Measurements from ENCODE around the gene GCHFR. TPM values are rescaled to one million over a fixed set of nuclear protein-coding genes. Genes with fewer than 3 reads are reported as not detected.

The GCHFR gene
- total RNA-seq, 1 donor from 2014 or later: 12.4 TPM

DNA sequence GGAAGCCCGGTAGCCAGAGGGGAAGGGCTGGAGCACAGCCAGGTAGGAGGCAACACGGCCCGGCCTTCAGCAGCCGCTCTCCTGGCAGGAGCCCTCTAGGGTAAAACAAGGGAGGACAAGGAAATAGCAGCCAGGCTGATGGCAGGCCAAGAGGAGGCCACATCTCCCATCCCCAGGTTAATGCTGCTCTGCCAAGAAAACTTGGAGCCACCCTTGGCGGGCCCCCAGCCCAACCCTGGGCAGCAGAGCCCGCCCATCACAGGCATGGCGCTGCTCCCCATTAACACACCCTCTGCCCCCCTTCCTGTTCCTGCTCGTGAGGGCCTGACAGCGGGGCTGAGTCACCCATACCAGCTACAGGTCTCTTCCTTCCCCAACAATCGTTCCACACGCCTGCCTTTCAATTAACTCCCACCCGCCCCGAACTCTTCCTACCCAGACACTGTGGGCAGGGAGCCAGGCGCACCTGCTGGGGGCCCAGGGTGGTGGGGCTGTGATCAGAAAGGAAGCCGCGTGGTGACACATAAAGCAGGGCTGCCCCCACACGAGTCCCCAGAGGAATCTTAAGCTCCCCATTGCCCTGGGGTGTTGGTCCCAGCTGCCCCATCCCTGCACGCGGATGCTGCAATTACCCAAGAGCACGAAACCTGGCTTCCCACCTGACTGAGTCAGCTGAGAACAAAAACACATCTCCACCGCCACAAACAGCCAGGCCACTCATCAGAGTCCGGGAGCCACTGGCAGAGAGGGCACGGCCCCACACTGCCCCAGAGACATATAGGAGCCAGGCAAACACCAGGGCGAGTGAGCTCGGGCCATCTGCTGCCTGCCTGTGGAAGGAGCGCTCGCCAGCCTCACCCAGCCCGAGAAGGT is 5.6 kb downstream of the GCHFR start, which contains the start of gene C15orf62:
C15orf62 (plus strand) TSS at position 707 of the 873 bp plus-strand sequence. CDS start 516 bp downstream, outside the sequence.
- no peaks in the 10 kb centered on the region for H3K27me3 ChIP-seq (ENCODE audit: control insufficient read depth, insufficient read depth, low read length)
- FAIRE-seq: no peak
- DNase-seq (ENCODE audit: low read depth): peak; percentile 84
- peak within 1 kb of the TSS; percentile 13 for H3K4me3 ChIP-seq (ENCODE audit: low read depth, low read length)
- H3K36me3 ChIP-seq (ENCODE audit: control insufficient read depth, insufficient read depth, low read length): peaks cover 13% of the 10 kb centered on the region
- TF ChIP-seq, protein P1, sequence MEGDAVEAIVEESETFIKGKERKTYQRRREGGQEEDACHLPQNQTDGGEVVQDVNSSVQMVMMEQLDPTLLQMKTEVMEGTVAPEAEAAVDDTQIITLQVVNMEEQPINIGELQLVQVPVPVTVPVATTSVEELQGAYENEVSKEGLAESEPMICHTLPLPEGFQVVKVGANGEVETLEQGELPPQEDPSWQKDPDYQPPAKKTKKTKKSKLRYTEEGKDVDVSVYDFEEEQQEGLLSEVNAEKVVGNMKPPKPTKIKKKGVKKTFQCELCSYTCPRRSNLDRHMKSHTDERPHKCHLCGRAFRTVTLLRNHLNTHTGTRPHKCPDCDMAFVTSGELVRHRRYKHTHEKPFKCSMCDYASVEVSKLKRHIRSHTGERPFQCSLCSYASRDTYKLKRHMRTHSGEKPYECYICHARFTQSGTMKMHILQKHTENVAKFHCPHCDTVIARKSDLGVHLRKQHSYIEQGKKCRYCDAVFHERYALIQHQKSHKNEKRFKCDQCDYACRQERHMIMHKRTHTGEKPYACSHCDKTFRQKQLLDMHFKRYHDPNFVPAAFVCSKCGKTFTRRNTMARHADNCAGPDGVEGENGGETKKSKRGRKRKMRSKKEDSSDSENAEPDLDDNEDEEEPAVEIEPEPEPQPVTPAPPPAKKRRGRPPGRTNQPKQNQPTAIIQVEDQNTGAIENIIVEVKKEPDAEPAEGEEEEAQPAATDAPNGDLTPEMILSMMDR (IDR thresholded peaks at IDR 0.05; ENCODE audit: insufficient read depth, low read length, severe bottlenecking): no peak

DNA sequence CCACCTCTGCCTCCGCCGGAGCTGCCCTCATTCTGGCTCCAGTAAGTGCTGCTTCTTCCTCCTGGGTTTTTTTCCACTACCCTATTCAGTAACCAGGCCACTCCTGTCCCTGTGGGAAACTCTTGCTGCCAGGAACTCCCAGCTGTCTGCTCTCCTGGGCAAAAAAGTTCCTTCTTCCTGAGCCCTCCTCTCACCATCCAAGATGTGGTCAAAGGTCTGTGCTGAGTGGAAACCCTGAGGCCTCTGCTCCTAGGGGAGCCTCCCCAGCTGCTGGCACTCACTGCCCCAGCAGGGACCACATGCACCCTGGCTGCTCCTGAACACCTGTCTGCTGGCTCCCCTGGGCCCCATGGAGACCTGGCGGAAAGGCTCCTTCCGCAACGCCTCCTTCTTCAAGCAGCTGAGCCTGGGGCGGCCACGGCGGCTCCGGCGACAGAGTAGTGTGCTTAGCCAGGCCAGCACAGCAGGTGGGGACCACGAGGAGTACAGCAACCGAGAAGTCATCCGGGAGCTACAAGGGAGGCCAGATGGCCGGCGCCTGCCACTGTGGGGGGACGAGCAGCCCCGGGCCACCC is 6.4 kb downstream of the GCHFR start:
- no peak for DNase-seq (ENCODE audit: low read depth)
- H3K27me3 ChIP-seq (ENCODE audit: control insufficient read depth, insufficient read depth, low read length): no peaks in the 10 kb centered on the region
- H3K36me3 ChIP-seq (ENCODE audit: control insufficient read depth, insufficient read depth, low read length): peaks cover 17% of the 10 kb centered on the region
- TF ChIP-seq, protein P1 (IDR thresholded peaks at IDR 0.05; ENCODE audit: insufficient read depth, low read length, severe bottlenecking): no peak
- FAIRE-seq: no peak
- H3K4me3 ChIP-seq (ENCODE audit: low read depth, low read length): peak overlapping the region; percentile 13

DNA sequence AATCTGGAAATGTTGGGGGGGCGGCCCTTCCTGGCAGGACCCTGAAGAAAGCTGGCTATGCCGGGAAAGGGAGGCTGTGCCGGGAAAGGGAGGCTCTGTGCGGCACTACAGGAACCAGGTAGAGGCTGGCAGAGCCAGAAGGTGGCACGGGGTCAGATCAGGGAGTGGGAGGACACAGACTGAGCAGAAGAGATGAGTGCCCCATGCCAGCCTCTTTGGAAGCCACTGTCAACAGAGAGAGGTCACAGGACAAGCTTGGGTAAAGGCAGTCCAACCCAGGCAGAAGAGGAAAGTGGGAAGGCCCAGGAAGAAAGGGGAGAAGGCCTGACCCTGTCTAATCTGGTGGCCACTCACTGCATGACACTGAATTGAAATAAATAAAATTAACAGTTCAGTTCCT is 7.4 kb downstream of the GCHFR start:
- Histone ChIP-seq H3K27me3 (ENCODE audit: control insufficient read depth, insufficient read depth, low read length) (no peaks in the 10 kb centered on the region), H3K36me3 (ENCODE audit: control insufficient read depth, insufficient read depth, low read length) (peaks cover 24% of the 10 kb centered on the region), H3K4me3 (ENCODE audit: low read depth, low read length) (no peak overlapping the region)
- FAIRE-seq (no peak), DNase-seq (ENCODE audit: low read depth) (no peak)
- TF ChIP-seq, protein P1 (IDR thresholded peaks at IDR 0.05; ENCODE audit: insufficient read depth, low read length, severe bottlenecking): no peak

DNA sequence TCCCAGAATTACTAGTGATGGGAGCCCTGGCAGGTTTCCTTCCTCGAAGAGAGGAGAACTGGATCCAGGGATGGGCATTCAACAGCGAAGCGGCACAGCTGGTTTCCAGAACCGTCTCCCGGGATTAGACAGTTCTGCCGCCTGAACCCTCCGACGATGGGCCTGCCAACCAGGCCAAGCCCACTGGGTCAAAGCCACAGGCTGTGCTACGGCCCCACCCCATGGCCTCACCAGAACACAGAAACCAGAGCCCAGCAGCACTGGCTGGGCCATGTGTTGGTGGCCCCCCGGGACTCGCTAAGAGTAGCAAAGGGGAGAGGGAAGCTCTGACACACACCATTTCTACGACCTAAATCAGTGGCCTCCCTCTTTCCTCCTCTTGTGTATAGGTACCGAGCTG is 8.1 kb downstream of the GCHFR start:
- FAIRE-seq: no peak
- no peak overlapping the region for H3K4me3 ChIP-seq (ENCODE audit: low read depth, low read length)
- DNase-seq (ENCODE audit: low read depth): no peak
- TF ChIP-seq, protein P1 (IDR thresholded peaks at IDR 0.05; ENCODE audit: insufficient read depth, low read length, severe bottlenecking): no peak
- H3K27me3 ChIP-seq (ENCODE audit: control insufficient read depth, insufficient read depth, low read length): no peaks in the 10 kb centered on the region
- peaks cover 24% of the 10 kb centered on the region for H3K36me3 ChIP-seq (ENCODE audit: control insufficient read depth, insufficient read depth, low read length)

DNA sequence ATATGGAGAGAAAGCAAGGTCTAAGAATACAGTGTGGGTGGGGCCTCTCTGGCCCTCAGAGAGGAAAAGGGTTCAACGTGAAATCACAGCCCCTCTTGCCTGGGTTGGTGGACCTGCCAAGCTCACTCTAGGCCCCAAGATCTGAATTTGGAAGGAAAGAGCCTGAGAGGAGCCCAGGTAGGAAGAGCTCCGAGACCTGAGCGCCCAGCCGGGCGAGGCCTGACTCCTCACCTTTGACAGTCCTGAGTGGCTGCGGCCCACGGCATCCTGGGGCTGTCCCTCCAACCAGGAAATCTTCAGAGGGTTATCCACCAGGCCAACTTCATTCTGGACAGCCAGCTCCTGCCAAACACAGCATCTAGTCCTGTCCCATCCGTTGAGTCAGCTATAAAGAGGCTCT is 9.6 kb downstream of the GCHFR start:
- TF ChIP-seq, protein P1 (IDR thresholded peaks at IDR 0.05; ENCODE audit: insufficient read depth, low read length, severe bottlenecking): no peak
- Histone ChIP-seq H3K4me3 (ENCODE audit: low read depth, low read length) (no peak overlapping the region), H3K36me3 (ENCODE audit: control insufficient read depth, insufficient read depth, low read length) (peaks cover 26% of the 10 kb centered on the region), H3K27me3 (ENCODE audit: control insufficient read depth, insufficient read depth, low read length) (no peaks in the 10 kb centered on the region)
- DNase-seq (ENCODE audit: low read depth): no peak
- no peak for FAIRE-seq
